Measurements from ENCODE around the gene SLC10A7. TPM values are rescaled to one million over a fixed set of nuclear protein-coding genes. Genes with fewer than 3 reads are reported as not detected.

Gene SLC10A7
- total RNA-seq, result 4.4 TPM
- long read RNA-seq, partial matches to known transcripts, result 0 of 1 reads
- long read RNA-seq, other reads (novel, unspliced or antisense), result 0 of 1 reads

- intact Hi-C loops (cut with DNase I), result loop anchor here (5.0 to 10.0 kb wide), 3 partner anchors 154 to 403 kb away; no protein-coding TSS in a partner anchor
- peak; percentile 89 for DNase-seq (ENCODE audit: missing footprints)
- ATAC-seq, result peak; percentile 95
Observed at GRCh38 chr4:146521541-146522097, at the start of gene SLC10A7. TSS of gene SLC10A7 (minus strand) at chr4:146521940. CDS start at chr4:146521717, 223 bp downstream.

- no peak for ATAC-seq
- no peak for DNase-seq (ENCODE audit: missing footprints)
- intact Hi-C loops (cut with DNase I), result no loop called here
Observed at GRCh38 chr4:146567396-146567795, 45.7 kb upstream of the SLC10A7 start.

GRCh38 chr4:146564492-146564891, 42.8 kb upstream of the SLC10A7 start:
- intact Hi-C loops (cut with DNase I), result no loop called here
- no peak for DNase-seq (ENCODE audit: missing footprints)
- ATAC-seq, result no peak

- intact Hi-C loops (cut with DNase I), result no loop called here
- ATAC-seq, result no peak
- DNase-seq (ENCODE audit: missing footprints), result no peak
Observed at GRCh38 chr4:146550161-146550560, 28.4 kb upstream of the SLC10A7 start.

- ATAC-seq (no peak), DNase-seq (ENCODE audit: missing footprints) (no peak)
- intact Hi-C loops (cut with DNase I), result no loop called here
Observed at GRCh38 chr4:146548443-146548842, 26.7 kb upstream of the SLC10A7 start.

- no peak for DNase-seq (ENCODE audit: missing footprints)
- intact Hi-C loops (cut with DNase I), result no loop called here
- no peak for ATAC-seq
Observed at GRCh38 chr4:146545102-146545501, 23.4 kb upstream of the SLC10A7 start.

GRCh38 chr4:146534178-146534577, 12.4 kb upstream of the SLC10A7 start:
- ATAC-seq (no peak), DNase-seq (ENCODE audit: missing footprints) (no peak)
- intact Hi-C loops (cut with DNase I), result no loop called here

- intact Hi-C loops (cut with DNase I), result loop anchor here (10.0 kb wide), 1 partner anchor 399 kb away; no protein-coding TSS in a partner anchor
- ATAC-seq, result no peak
- DNase-seq (ENCODE audit: missing footprints), result no peak
Observed at GRCh38 chr4:146525754-146526153, 4.0 kb upstream of the SLC10A7 start.

GRCh38 chr4:146524663-146525062, 2.9 kb upstream of the SLC10A7 start:
- DNase-seq (ENCODE audit: missing footprints) (no peak), ATAC-seq (no peak)
- intact Hi-C loops (cut with DNase I), result loop anchor here (5.0 to 10.0 kb wide), 3 partner anchors 157 to 400 kb away; no protein-coding TSS in a partner anchor

GRCh38 chr4:146522869-146523205, 1.1 kb upstream of the SLC10A7 start:
- intact Hi-C loops (cut with DNase I), result loop anchor here (5.0 to 10.0 kb wide), 3 partner anchors 156 to 402 kb away; no protein-coding TSS in a partner anchor
- no peak for ATAC-seq
- no peak for DNase-seq (ENCODE audit: missing footprints)

- ATAC-seq (peak; percentile 98), DNase-seq (ENCODE audit: missing footprints) (peak; percentile 95)
- intact Hi-C loops (cut with DNase I), result loop anchor here (5.0 to 10.0 kb wide), 3 partner anchors 155 to 403 kb away; no protein-coding TSS in a partner anchor
Observed at GRCh38 chr4:146522098-146522868, 543 bp upstream of the SLC10A7 start.

- ATAC-seq (peak; percentile 51), DNase-seq (ENCODE audit: missing footprints) (no peak)
- intact Hi-C loops (cut with DNase I), result loop anchor here (5.0 to 10.0 kb wide), 3 partner anchors 154 to 404 kb away; no protein-coding TSS in a partner anchor
Observed at GRCh38 chr4:146520896-146521540, 722 bp downstream of the SLC10A7 start.

GRCh38 chr4:146514651-146515357, 6.9 kb downstream of the SLC10A7 start:
- intact Hi-C loops (cut with DNase I), result no loop called here
- DNase-seq (ENCODE audit: missing footprints), result no peak
- no peak for ATAC-seq

- no peak for DNase-seq (ENCODE audit: missing footprints)
- ATAC-seq, result no peak
- intact Hi-C loops (cut with DNase I), result no loop called here
Observed at GRCh38 chr4:146513548-146513947, 8.2 kb downstream of the SLC10A7 start.

GRCh38 chr4:146511381-146511780, 10.4 kb downstream of the SLC10A7 start:
- DNase-seq (ENCODE audit: missing footprints) (no peak), ATAC-seq (no peak)
- intact Hi-C loops (cut with DNase I), result no loop called here

GRCh38 chr4:146510942-146511341, 10.8 kb downstream of the SLC10A7 start:
- DNase-seq (ENCODE audit: missing footprints) (no peak), ATAC-seq (no peak)
- intact Hi-C loops (cut with DNase I), result no loop called here

GRCh38 chr4:146508229-146508939, 13.4 kb downstream of the SLC10A7 start:
- DNase-seq (ENCODE audit: missing footprints) (no peak), ATAC-seq (no peak)
- intact Hi-C loops (cut with DNase I), result no loop called here

- intact Hi-C loops (cut with DNase I), result no loop called here
- ATAC-seq, result no peak
- DNase-seq (ENCODE audit: missing footprints), result no peak
Observed at GRCh38 chr4:146507632-146508031, 14.1 kb downstream of the SLC10A7 start.
